OCI-LY1 (cell line): Measurements from ENCODE around the gene CAPNS1.

ENCODE experiments used
- CTCF ChIP-seq: fragments of 200-600 bp; sonication (generic), shearing (Covaris generic); IDR thresholded peaks from 2 replicates; pipeline ENCODE4 v1.5.1; 2017; ENCODE audit warnings: mild to moderate bottlenecking, antibody characterized with exemption, low read length, moderate library complexity, mixed read lengths
- EZH2 ChIP-seq: fragments of 200-600 bp; sonication (generic), shearing (Covaris generic); IDR thresholded peaks from 2 replicates; pipeline ENCODE4 v1.8.0; 2017; ENCODE audit warnings: borderline replicate concordance, mixed run types, mild to moderate bottlenecking, antibody characterized with exemption, low read length, moderate library complexity, mixed read lengths

- TF ChIP-seq CTCF (no peak), EZH2 (no peak)
Observed at GRCh38 chr19:36160821-36161596, 21.1 kb downstream of the CAPNS1 start.
